GM19455 (cell line): ENCODE results near the gene CR2.
A peak's percentile ranks its signal among the peaks of the same experiment; 100 is the strongest.
"Not testable (repeated sequence)": the region's sequence is repeated elsewhere in the genome, so short reads cannot be mapped to it uniquely, and the experiment has no call there.

ENCODE experiments used
- ATAC-seq: cut with Tn5 transposase; IDR thresholded peaks from one replicate; pipeline ENCODE4 v1.9.1; 2021; ENCODE audit not compliant: unreplicated experiment

Gene CR2

GRCh38 chr1:207444514-207445217, 9.5 kb upstream of the CR2 start:
- ATAC-seq: no peak

- no peak for ATAC-seq
Observed at GRCh38 chr1:207453710-207454045, 450 bp upstream of the CR2 start.

GRCh38 chr1:207455183-207455754, 1.1 kb downstream of the CR2 start:
- no peak for ATAC-seq

- ATAC-seq: no peak
Observed at GRCh38 chr1:207458414-207458813, 4.3 kb downstream of the CR2 start.

- ATAC-seq: no peak
Observed at GRCh38 chr1:207459008-207459407, 4.9 kb downstream of the CR2 start.

GRCh38 chr1:207461649-207462048, 7.5 kb downstream of the CR2 start:
- no peak for ATAC-seq

GRCh38 chr1:207462535-207462934, 8.4 kb downstream of the CR2 start:
- no peak for ATAC-seq

- ATAC-seq: no peak
Observed at GRCh38 chr1:207463021-207463420, 8.9 kb downstream of the CR2 start.

GRCh38 chr1:207463571-207463970, 9.4 kb downstream of the CR2 start:
- ATAC-seq: no peak

- no peak for ATAC-seq
Observed at GRCh38 chr1:207470927-207471326, 16.8 kb downstream of the CR2 start.

- no peak for ATAC-seq
Observed at GRCh38 chr1:207474210-207474609, 20.1 kb downstream of the CR2 start.

GRCh38 chr1:207486198-207486597, 32.1 kb downstream of the CR2 start:
- no peak for ATAC-seq

GRCh38 chr1:207487636-207488035, 33.5 kb downstream of the CR2 start:
- ATAC-seq: no peak

- no peak for ATAC-seq
Observed at GRCh38 chr1:207493212-207493611, 39.1 kb downstream of the CR2 start.

GRCh38 chr1:207494171-207494570, 40.0 kb downstream of the CR2 start:
- no peak for ATAC-seq

GRCh38 chr1:207495281-207495680, 41.2 kb downstream of the CR2 start:
- ATAC-seq: not testable (repeated sequence)

GRCh38 chr1:207495801-207496792, 42.0 kb downstream of the CR2 start, which contains the start of gene CR1:
Gene CR1 (plus strand): TSS chr1:207496157. CDS start chr1:207496268, 111 bp downstream.
- ATAC-seq: peak; percentile 71

- no peak for ATAC-seq
Observed at GRCh38 chr1:207497941-207498340, 43.8 kb downstream of the CR2 start.

- no peak for ATAC-seq
Observed at GRCh38 chr1:207499573-207499972, 45.4 kb downstream of the CR2 start.

GRCh38 chr1:207500306-207500705, 46.2 kb downstream of the CR2 start:
- ATAC-seq: no peak

- no peak for ATAC-seq
Observed at GRCh38 chr1:207501071-207501470, 46.9 kb downstream of the CR2 start.

- ATAC-seq: no peak
Observed at GRCh38 chr1:207502726-207503125, 48.6 kb downstream of the CR2 start.
